HAP-1 (cell line): ENCODE results near the gene LIPC.

Experiments
- DNase-seq, 2 experiments: peaks; one replicate each; pipeline ENCODE4 v3.0.0-alpha.2; 2016 to 2020; ENCODE audit warnings: low spot score in 2 of 2
- H3K27me3 ChIP-seq: fragments of 250-450 bp; sonication (Bioruptor Pico); 2 replicates; pipeline ENCODE4 v1.5.1; 2020; ENCODE audit warnings: low read depth, mild to moderate bottlenecking, moderate library complexity
- H3K36me3 ChIP-seq: fragments of 250-450 bp; sonication (Bioruptor Pico); replicated peaks from 2 replicates; pipeline ENCODE4 v1.5.1; 2020; ENCODE audit warnings: mild to moderate bottlenecking
- H3K4me1 ChIP-seq: fragments of 250-450 bp; sonication (Bioruptor Pico); 2 replicates; pipeline ENCODE4 v1.5.1; 2020; ENCODE audit warnings: mild to moderate bottlenecking
- H3K4me3 ChIP-seq: fragments of 250-450 bp; sonication (Bioruptor Pico); 2 replicates; pipeline ENCODE4 v1.5.1; 2020; ENCODE audit warnings: mild to moderate bottlenecking, moderate library complexity
- H3K9me3 ChIP-seq: fragments of 250-450 bp; sonication (Bioruptor Pico); 2 replicates; pipeline ENCODE4 v1.5.1; 2020; ENCODE audit warnings: mild to moderate bottlenecking, moderate library complexity
- in situ Hi-C: fragments of 300-500 bp; cut with MboI; formaldehyde crosslinking; loops from 3 replicates; pipeline ENCODE4 v1.14.3; 2020; ENCODE audit warnings: low sequenced_read_pairs, inconsistent platforms, mixed read lengths

LIPC gene

GRCh38 chr15:58526647-58527192 lies 94.9 kb downstream of the LIPC start:
- H3K4me3 ChIP-seq = no peak overlapping the region
- H3K4me1 ChIP-seq = no peaks in the 10 kb centered on the region
- DNase-seq = no peak
- H3K27me3 ChIP-seq = 0 out of 2 replicates have a peak, but pooled peaks cover 2% of the 10 kb centered on the region
- H3K36me3 ChIP-seq = no peaks in the 10 kb centered on the region
- in situ Hi-C loops = no loop called here
- H3K9me3 ChIP-seq = no peaks in the 10 kb centered on the region

GRCh38 chr15:58527573-58528187 lies 95.9 kb downstream of the LIPC start:
- no peaks in the 10 kb centered on the region for H3K36me3 ChIP-seq
- in situ Hi-C loops = no loop called here

GRCh38 chr15:58528188-58528870 lies 96.5 kb downstream of the LIPC start:
- Histone ChIP-seq H3K4me3 (no peak overlapping the region), H3K4me1 (no peaks in the 10 kb centered on the region), H3K9me3 (no peaks in the 10 kb centered on the region), H3K36me3 (no peaks in the 10 kb centered on the region), H3K27me3 (0 out of 2 replicates have a peak, but pooled peaks cover 2% of the 10 kb centered on the region)
- in situ Hi-C loops = no loop called here
- DNase-seq = no peak

More at GRCh38 chr15:58527573-58528187, 95.9 kb downstream of the LIPC start:
- Histone ChIP-seq H3K4me3 (no peak overlapping the region), H3K27me3 (0 out of 2 replicates have a peak, but pooled peaks cover 2% of the 10 kb centered on the region), H3K4me1 (no peaks in the 10 kb centered on the region), H3K9me3 (no peaks in the 10 kb centered on the region)
- DNase-seq = no peak

- H3K4me1 ChIP-seq = no peaks in the 10 kb centered on the region
- no peak for DNase-seq
- 0 out of 2 replicates have a peak, but pooled peaks cover 2% of the 10 kb centered on the region for H3K27me3 ChIP-seq
- no peak overlapping the region for H3K4me3 ChIP-seq
- H3K9me3 ChIP-seq = no peaks in the 10 kb centered on the region
- H3K36me3 ChIP-seq = no peaks in the 10 kb centered on the region
- in situ Hi-C loops = no loop called here
Observed at GRCh38 chr15:58529041-58529440, 97.2 kb downstream of the LIPC start.

GRCh38 chr15:58530056-58530590 lies 98.3 kb downstream of the LIPC start:
- Histone ChIP-seq H3K4me1 (no peaks in the 10 kb centered on the region), H3K27me3 (0 out of 2 replicates have a peak, but pooled peaks cover under 1% of the 10 kb centered on the region), H3K4me3 (no peak overlapping the region), H3K9me3 (no peaks in the 10 kb centered on the region), H3K36me3 (no peaks in the 10 kb centered on the region)
- in situ Hi-C loops = no loop called here
- no peak for DNase-seq

- in situ Hi-C loops = no loop called here
- no peak for DNase-seq
- Histone ChIP-seq H3K27me3 (no peaks in the 10 kb centered on the region), H3K36me3 (no peaks in the 10 kb centered on the region), H3K4me3 (no peak overlapping the region), H3K9me3 (no peaks in the 10 kb centered on the region), H3K4me1 (no peaks in the 10 kb centered on the region)
Observed at GRCh38 chr15:58532126-58532525, 100.3 kb downstream of the LIPC start.

GRCh38 chr15:58534556-58534955 lies 102.8 kb downstream of the LIPC start:
- Histone ChIP-seq H3K4me3 (no peak overlapping the region), H3K9me3 (no peaks in the 10 kb centered on the region), H3K4me1 (no peaks in the 10 kb centered on the region), H3K36me3 (no peaks in the 10 kb centered on the region), H3K27me3 (no peaks in the 10 kb centered on the region)
- DNase-seq = no peak
- in situ Hi-C loops = no loop called here

- no peak for DNase-seq
- H3K9me3 ChIP-seq = no peaks in the 10 kb centered on the region
Observed at GRCh38 chr15:58535337-58535736, 103.5 kb downstream of the LIPC start.

GRCh38 chr15:58535894-58536293 lies 104.1 kb downstream of the LIPC start:
- Histone ChIP-seq H3K9me3 (no peaks in the 10 kb centered on the region), H3K4me1 (no peaks in the 10 kb centered on the region), H3K4me3 (no peak overlapping the region), H3K36me3 (no peaks in the 10 kb centered on the region), H3K27me3 (no peaks in the 10 kb centered on the region)
- DNase-seq = no peak
- in situ Hi-C loops = no loop called here

More at GRCh38 chr15:58535337-58535736, 103.5 kb downstream of the LIPC start:
- Histone ChIP-seq H3K4me1 (no peaks in the 10 kb centered on the region), H3K27me3 (no peaks in the 10 kb centered on the region), H3K4me3 (no peak overlapping the region), H3K36me3 (no peaks in the 10 kb centered on the region)
- in situ Hi-C loops = no loop called here

- Histone ChIP-seq H3K9me3 (no peaks in the 10 kb centered on the region), H3K27me3 (no peaks in the 10 kb centered on the region), H3K36me3 (no peaks in the 10 kb centered on the region), H3K4me3 (no peak overlapping the region), H3K4me1 (no peaks in the 10 kb centered on the region)
- in situ Hi-C loops = no loop called here
- no peak for DNase-seq
Observed at GRCh38 chr15:58536414-58536813, 104.6 kb downstream of the LIPC start.

- H3K36me3 ChIP-seq = no peaks in the 10 kb centered on the region
- H3K4me1 ChIP-seq = no peaks in the 10 kb centered on the region
- no peaks in the 10 kb centered on the region for H3K27me3 ChIP-seq
- DNase-seq = no peak
- in situ Hi-C loops = no loop called here
- no peak overlapping the region for H3K4me3 ChIP-seq
- no peaks in the 10 kb centered on the region for H3K9me3 ChIP-seq
Observed at GRCh38 chr15:58537033-58537432, 105.2 kb downstream of the LIPC start.

- in situ Hi-C loops = no loop called here
- H3K4me1 ChIP-seq = no peaks in the 10 kb centered on the region
- DNase-seq = no peak
- H3K4me3 ChIP-seq = no peak overlapping the region
- H3K27me3 ChIP-seq = no peaks in the 10 kb centered on the region
- H3K9me3 ChIP-seq = no peaks in the 10 kb centered on the region
- no peaks in the 10 kb centered on the region for H3K36me3 ChIP-seq
Observed at GRCh38 chr15:58538225-58538727, 106.5 kb downstream of the LIPC start.

- no peak for DNase-seq
- Histone ChIP-seq H3K4me3 (no peak overlapping the region), H3K9me3 (no peaks in the 10 kb centered on the region), H3K27me3 (no peaks in the 10 kb centered on the region), H3K36me3 (no peaks in the 10 kb centered on the region), H3K4me1 (no peaks in the 10 kb centered on the region)
- in situ Hi-C loops = no loop called here
Observed at GRCh38 chr15:58538901-58539300, 107.1 kb downstream of the LIPC start.

- H3K4me3 ChIP-seq = no peak overlapping the region
- no peaks in the 10 kb centered on the region for H3K9me3 ChIP-seq
- H3K27me3 ChIP-seq = no peaks in the 10 kb centered on the region
- no peak for DNase-seq
- in situ Hi-C loops = no loop called here
- no peaks in the 10 kb centered on the region for H3K36me3 ChIP-seq
- no peaks in the 10 kb centered on the region for H3K4me1 ChIP-seq
Observed at GRCh38 chr15:58539548-58539947, 107.8 kb downstream of the LIPC start.
